GM12864 (cell line): ENCODE measurements around the gene RALGAPA2.

Experiments used
- DNase-seq: peaks from one replicate; pipeline ENCODE4 v3.0.0-alpha.2; 2011; ENCODE audit warnings: low read depth
- H3K4me3 ChIP-seq: 2 replicates; pipeline ENCODE4 v1.5.1; 2011; ENCODE audit warnings: mild to moderate bottlenecking, low read depth, low read length, control low read depth
- CTCF ChIP-seq: IDR thresholded peaks from 2 replicates; pipeline ENCODE4 v1.5.1; 2011; ENCODE audit warnings: low read depth, mild to moderate bottlenecking, moderate library complexity, low read length, control low read depth, inconsistent platforms; ENCODE audit errors: missing control alignments

Gene RALGAPA2

DNA sequence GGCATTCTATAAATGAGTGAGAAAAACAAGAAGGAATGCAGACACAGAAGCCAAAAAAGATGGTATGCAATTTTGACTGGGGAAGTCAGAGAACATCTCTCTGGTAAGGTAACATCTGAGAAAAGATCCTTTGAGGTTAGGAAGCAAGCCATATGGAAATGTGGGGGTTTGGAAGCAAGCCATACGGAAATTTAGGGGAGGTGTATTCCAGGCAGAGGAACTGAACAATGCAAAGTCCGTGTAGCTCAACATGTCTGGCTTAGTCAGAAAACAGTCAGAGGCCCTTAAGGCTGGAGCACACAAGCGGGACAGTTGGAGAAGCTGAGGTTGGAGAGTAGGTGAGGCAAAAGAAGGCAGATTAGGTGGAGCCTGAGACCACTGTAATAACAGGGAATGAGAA lies 35.3 kb downstream of the RALGAPA2 start:
- TF ChIP-seq CTCF: no peak
- H3K4me3 ChIP-seq: no peak overlapping the region
- no peak for DNase-seq

DNA sequence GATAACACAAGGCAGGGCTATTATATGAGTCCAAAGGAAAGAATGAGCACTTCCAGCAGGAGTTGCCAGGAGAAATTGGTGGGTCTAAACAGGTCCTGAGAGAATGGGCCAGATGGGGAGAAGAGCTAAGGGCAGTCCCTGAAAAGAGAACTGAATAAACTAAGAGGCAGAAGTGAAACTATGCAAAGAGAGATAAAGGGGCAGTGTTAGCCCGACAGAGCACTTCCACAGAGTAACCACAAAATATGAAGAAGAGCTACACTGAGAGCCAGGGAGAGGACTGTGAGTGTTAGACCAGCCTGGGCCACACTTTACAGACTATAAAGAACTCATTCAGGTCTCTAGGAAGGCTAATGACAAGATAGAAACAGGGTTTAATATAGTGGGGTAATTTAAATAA lies 43.8 kb downstream of the RALGAPA2 start:
- TF ChIP-seq CTCF: no peak
- peak; percentile 53 for DNase-seq
- H3K4me3 ChIP-seq: no peak overlapping the region

DNA sequence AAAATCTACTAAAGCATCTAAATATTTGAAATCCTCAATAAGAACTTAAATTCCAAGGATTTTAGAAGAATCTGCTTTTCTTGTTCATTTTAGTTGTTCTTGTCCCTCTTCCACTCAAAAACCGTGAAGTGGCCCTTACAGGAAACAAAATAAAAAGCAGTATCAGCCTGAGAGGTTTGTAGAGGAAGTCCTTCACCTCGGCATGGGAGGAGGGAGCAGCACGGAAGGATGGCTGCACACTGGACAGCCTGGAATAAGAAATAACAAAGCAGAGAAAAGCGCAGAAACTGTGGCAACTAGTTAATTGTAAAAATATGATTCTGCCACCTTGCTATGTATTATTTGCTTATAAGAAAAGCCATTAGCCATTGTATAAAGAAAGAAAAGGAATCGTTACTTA lies 46.1 kb downstream of the RALGAPA2 start:
- TF ChIP-seq CTCF: no peak

DNA sequence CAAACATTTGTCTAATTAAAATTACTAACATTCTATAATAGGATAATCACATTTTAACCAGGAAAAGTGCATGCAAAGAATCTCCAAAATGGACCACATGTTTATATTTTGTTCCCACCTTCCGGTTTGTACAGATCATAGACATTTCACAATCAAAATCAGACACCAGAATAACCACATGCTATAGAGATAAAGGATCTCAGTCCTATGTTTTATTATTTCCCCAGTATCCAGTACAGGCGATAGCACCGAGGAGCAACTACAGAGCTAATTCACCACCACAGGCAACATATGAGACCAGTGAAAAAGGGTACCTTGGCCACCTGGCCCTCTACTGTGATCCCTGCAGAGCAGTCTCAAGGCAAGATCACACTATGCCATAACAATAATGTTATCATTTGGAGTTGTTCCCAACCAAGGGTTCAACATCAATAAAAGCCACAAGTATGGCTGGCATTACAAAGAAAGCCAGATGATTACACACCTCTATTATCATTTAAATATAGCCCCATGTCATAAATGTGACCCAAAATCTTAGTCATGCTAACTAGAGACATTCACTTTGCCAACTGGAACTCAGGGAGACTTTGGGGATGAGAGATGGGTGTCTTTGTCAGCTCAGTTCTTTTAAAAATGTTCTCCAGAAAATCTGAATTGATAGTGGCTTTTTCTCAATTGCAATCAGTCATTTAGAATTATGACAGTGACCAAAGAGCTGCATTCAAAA lies 46.7 kb downstream of the RALGAPA2 start:
- no peak for DNase-seq
- H3K4me3 ChIP-seq: no peak overlapping the region
- TF ChIP-seq CTCF: no peak

More for the DNA sequence above, 46.1 kb downstream of the RALGAPA2 start:
- no peak overlapping the region for H3K4me3 ChIP-seq
- DNase-seq: no peak

DNA sequence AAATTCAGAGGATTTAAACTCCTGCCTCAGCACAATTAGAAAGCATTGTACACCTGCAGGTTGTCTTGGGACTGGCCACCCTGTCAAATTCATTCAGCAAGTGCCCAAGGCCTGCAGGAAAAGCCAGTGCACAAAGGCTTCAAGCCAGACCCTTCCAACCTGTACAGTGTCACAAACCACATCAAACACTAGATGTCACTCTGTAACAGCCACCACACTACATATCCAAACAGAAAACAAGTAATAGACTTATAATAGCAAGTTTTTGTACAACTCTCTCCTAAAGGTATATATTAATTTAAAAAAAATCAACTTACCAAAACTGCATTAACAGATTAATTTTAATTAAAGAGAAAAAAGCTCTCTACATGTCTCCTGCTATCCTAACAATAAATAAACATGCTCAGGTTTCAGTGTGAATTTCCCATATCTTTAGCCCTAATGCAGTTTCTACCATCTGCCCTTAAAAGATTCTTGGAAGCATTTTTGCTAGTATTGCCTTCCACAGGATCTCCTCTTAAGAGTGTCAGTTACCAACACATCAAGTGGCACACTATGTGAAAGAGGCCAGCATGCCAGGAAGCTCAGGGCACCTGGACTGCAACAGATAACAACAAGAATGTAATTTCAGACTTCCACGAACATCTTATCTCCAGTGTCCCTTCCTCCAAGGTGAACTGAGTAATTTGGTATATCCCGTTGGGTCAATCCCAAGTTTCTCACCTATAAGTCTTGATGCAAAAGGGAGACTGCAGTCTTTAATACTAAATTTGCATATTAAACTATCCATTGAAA lies 47.5 kb downstream of the RALGAPA2 start:
- peak; percentile 69 for TF ChIP-seq CTCF
- DNase-seq: peak; percentile 26
- H3K4me3 ChIP-seq: no peak overlapping the region

GRCh38 chr20:20663841-20664240 lies 48.6 kb downstream of the RALGAPA2 start:
- H3K4me3 ChIP-seq: no peak overlapping the region
- no peak for DNase-seq
- TF ChIP-seq CTCF: no peak
